Gastrocnemius medialis (tissue), 4 donors: ENCODE measurements around the gene RCAN2.

ENCODE experiments used
- POLR2A ChIP-seq, 2 donors: fragments of 450-650 bp; IDR thresholded peaks; one replicate each; pipeline ENCODE4 v1.6.1; 2017; ENCODE audit warnings: antibody characterized with exemption in 2 of 2, mild to moderate bottlenecking in 2 of 2, moderate library complexity in 2 of 2
- TF ChIP-seq, protein P1 (sequence below), 5 experiments: fragments of 450-650 bp in 3 of 5; fragments of 200-600 bp in 2 of 5; sonication (generic) in 2 of 5; IDR thresholded peaks in 4 of 5; conservative IDR thresholded peaks in 1 of 5; 1 replicate in 4 of 5; 2 replicates in 1 of 5; pipeline ENCODE4 v1.5.1; 2016 to 2019; ENCODE audit warnings: antibody characterized with exemption in 5 of 5, mild to moderate bottlenecking in 3 of 5, moderate library complexity in 3 of 5

DNA sequence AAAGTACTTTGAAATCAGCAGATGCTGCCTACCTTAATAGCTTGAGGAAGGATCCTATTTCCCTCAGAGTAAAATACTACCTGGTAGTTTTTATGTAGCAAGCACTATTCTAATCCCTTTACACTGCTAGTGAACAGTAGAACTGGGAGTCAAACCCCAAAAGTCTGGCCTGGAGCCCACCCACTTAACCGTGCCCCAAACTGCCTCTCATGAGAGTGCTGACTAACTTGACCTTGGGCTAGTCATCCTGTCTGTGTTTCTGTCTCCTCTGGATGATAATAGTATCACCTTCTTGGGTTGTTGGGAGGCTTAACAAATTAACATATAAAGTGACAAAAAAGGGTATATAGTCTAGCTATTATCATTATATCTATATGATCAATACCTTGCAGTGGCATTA, 140.5 kb downstream of the RCAN2 start:
- TF ChIP-seq, protein P1, sequence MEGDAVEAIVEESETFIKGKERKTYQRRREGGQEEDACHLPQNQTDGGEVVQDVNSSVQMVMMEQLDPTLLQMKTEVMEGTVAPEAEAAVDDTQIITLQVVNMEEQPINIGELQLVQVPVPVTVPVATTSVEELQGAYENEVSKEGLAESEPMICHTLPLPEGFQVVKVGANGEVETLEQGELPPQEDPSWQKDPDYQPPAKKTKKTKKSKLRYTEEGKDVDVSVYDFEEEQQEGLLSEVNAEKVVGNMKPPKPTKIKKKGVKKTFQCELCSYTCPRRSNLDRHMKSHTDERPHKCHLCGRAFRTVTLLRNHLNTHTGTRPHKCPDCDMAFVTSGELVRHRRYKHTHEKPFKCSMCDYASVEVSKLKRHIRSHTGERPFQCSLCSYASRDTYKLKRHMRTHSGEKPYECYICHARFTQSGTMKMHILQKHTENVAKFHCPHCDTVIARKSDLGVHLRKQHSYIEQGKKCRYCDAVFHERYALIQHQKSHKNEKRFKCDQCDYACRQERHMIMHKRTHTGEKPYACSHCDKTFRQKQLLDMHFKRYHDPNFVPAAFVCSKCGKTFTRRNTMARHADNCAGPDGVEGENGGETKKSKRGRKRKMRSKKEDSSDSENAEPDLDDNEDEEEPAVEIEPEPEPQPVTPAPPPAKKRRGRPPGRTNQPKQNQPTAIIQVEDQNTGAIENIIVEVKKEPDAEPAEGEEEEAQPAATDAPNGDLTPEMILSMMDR (IDR thresholded peaks at IDR 0.05 in 4 of 5, conservative IDR thresholded peaks at IDR 0.05 in 1 of 5): no peak
- no peak for TF ChIP-seq POLR2A (IDR thresholded peaks at IDR 0.05)
